GM06990 (cell line): ENCODE measurements around the gene CKLF.

Source experiments
- DNase-seq: peaks from one replicate; pipeline ENCODE4 v3.0.0-alpha.2; 2011; ENCODE audit not compliant: insufficient read length; ENCODE audit errors: extremely low read depth
- H3K27me3 ChIP-seq: replicated peaks from 2 replicates; pipeline ENCODE4 v1.6.0; 2011; ENCODE audit warnings: low read length; ENCODE audit not compliant: control insufficient read depth, insufficient read depth
- H3K36me3 ChIP-seq: 2 replicates; pipeline ENCODE4 v1.5.1; 2011; ENCODE audit warnings: low read length; ENCODE audit not compliant: control insufficient read depth, insufficient read depth
- H3K4me3 ChIP-seq: replicated peaks from 2 replicates; pipeline ENCODE4 v1.5.1; 2011; ENCODE audit warnings: low read depth, mild to moderate bottlenecking, control low read depth, low read length
- TF ChIP-seq, protein P1 (sequence below): IDR thresholded peaks from 2 replicates; pipeline ENCODE4 v1.5.1; 2011; ENCODE audit warnings: low read length, control low read depth, mild to moderate bottlenecking, inconsistent platforms; ENCODE audit not compliant: insufficient read depth, poor library complexity, severe bottlenecking

The CKLF gene

DNA sequence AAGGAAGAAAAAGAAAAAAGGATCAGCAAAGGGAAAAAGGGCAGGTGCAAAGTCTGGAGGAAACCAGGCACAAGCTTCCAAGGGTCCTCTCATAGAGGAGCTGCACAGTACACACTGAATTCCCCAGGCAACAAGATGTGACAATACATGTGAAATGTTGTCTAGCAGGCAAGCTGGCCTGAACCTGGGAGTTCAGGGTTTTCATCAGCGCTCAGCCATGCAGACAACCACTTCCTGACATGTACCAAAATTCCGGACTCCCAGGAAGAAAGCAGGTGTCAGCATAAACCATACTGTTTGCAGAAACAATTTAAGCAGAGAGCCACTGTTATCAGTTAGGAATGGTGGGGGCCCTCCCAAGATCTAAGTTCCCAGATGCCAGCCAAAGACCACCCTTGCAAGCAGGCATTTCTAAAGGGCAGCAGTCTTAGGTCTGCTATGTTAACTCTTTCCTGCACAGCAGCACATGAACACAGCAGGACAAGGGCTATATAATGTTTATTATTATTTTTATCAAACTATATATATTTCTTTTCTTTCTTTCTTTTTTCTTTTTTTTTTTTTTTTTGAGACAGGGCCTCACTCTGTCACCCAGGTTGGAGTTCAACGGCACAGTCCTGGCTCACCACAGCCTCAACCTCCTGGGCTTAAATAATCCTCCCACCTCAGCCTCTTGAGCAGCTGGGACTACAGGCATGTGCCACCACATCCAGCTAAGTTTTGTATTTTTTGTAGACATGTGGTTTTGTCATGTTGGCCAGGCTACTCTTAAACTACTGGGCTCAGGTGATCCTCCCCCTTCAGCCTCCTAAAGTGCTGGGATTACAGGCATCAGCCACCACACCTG is 12.5 kb upstream of the CKLF start:
- TF ChIP-seq, protein P1, sequence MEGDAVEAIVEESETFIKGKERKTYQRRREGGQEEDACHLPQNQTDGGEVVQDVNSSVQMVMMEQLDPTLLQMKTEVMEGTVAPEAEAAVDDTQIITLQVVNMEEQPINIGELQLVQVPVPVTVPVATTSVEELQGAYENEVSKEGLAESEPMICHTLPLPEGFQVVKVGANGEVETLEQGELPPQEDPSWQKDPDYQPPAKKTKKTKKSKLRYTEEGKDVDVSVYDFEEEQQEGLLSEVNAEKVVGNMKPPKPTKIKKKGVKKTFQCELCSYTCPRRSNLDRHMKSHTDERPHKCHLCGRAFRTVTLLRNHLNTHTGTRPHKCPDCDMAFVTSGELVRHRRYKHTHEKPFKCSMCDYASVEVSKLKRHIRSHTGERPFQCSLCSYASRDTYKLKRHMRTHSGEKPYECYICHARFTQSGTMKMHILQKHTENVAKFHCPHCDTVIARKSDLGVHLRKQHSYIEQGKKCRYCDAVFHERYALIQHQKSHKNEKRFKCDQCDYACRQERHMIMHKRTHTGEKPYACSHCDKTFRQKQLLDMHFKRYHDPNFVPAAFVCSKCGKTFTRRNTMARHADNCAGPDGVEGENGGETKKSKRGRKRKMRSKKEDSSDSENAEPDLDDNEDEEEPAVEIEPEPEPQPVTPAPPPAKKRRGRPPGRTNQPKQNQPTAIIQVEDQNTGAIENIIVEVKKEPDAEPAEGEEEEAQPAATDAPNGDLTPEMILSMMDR = no peak
- H3K4me3 ChIP-seq = no peak overlapping the region

GRCh38 chr16:66541388-66542355 is 10.7 kb upstream of the CKLF start:
- TF ChIP-seq, protein P1 = no peak
- Histone ChIP-seq H3K36me3 (no peaks in the 10 kb centered on the region), H3K4me3 (no peak overlapping the region), H3K27me3 (no peaks in the 10 kb centered on the region)
- DNase-seq = no peak

More for the DNA sequence above, 12.5 kb upstream of the CKLF start:
- Histone ChIP-seq H3K27me3 (no peaks in the 10 kb centered on the region), H3K36me3 (no peaks in the 10 kb centered on the region)
- peak; percentile 40 for DNase-seq

GRCh38 chr16:66542396-66542795 is 10.0 kb upstream of the CKLF start:
- no peak for DNase-seq
- no peaks in the 10 kb centered on the region for H3K36me3 ChIP-seq
- TF ChIP-seq, protein P1 = no peak
- H3K4me3 ChIP-seq = no peak overlapping the region
- no peaks in the 10 kb centered on the region for H3K27me3 ChIP-seq

GRCh38 chr16:66543541-66543940 is 8.8 kb upstream of the CKLF start:
- Histone ChIP-seq H3K4me3 (no peak overlapping the region), H3K27me3 (no peaks in the 10 kb centered on the region), H3K36me3 (no peaks in the 10 kb centered on the region)
- TF ChIP-seq, protein P1 = no peak
- DNase-seq = no peak

GRCh38 chr16:66544016-66544757 is 8.2 kb upstream of the CKLF start:
- no peaks in the 10 kb centered on the region for H3K27me3 ChIP-seq
- TF ChIP-seq, protein P1 = no peak
- DNase-seq = no peak
- H3K36me3 ChIP-seq = no peaks in the 10 kb centered on the region
- H3K4me3 ChIP-seq = no peak overlapping the region
